AG10803 (cell line): ENCODE data around the gene IQGAP3.

Experiments
- DNase-seq: peaks from one replicate; pipeline ENCODE4 v3.0.0; 2010; ENCODE audit warnings: low read depth
- H3K4me3 ChIP-seq: 2 replicates; pipeline ENCODE4 v1.5.1; 2011; ENCODE audit warnings: mild to moderate bottlenecking, low read length, control low read depth
- TF ChIP-seq, protein P1 (sequence below): conservative IDR thresholded peaks from 2 replicates; pipeline ENCODE4 v1.5.1; 2011; ENCODE audit warnings: mild to moderate bottlenecking, low read length, control low read depth, inconsistent platforms

IQGAP3 gene

DNA sequence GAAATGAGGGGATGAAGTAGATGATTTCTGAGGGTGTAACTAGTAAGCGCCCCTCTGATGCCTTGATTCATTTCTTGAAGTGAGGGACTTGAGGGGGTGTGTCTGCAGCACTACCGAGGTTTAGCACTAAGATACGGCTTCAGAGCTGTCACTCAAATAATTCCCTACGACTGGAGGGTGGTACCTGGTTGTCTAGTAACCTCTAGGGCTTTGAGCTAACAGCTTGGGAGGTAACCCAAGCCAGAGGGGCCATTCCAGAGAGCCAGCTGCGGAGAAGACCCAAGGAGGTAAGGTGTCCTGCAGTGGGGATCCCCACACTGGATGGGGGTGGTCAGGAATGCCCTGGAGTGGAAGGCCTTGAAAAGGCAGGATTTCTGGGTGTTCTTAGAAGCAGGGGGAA, 7.1 kb upstream of the IQGAP3 start, which contains the start of gene TTC24:
TTC24 (plus strand) TSS at position 252 of the 400 bp plus-strand sequence. CDS start 1,642 bp downstream, outside the sequence.
- no peak within 1 kb of the TSS for H3K4me3 ChIP-seq
- TF ChIP-seq, protein P1, sequence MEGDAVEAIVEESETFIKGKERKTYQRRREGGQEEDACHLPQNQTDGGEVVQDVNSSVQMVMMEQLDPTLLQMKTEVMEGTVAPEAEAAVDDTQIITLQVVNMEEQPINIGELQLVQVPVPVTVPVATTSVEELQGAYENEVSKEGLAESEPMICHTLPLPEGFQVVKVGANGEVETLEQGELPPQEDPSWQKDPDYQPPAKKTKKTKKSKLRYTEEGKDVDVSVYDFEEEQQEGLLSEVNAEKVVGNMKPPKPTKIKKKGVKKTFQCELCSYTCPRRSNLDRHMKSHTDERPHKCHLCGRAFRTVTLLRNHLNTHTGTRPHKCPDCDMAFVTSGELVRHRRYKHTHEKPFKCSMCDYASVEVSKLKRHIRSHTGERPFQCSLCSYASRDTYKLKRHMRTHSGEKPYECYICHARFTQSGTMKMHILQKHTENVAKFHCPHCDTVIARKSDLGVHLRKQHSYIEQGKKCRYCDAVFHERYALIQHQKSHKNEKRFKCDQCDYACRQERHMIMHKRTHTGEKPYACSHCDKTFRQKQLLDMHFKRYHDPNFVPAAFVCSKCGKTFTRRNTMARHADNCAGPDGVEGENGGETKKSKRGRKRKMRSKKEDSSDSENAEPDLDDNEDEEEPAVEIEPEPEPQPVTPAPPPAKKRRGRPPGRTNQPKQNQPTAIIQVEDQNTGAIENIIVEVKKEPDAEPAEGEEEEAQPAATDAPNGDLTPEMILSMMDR = no peak
- no peak for DNase-seq

DNA sequence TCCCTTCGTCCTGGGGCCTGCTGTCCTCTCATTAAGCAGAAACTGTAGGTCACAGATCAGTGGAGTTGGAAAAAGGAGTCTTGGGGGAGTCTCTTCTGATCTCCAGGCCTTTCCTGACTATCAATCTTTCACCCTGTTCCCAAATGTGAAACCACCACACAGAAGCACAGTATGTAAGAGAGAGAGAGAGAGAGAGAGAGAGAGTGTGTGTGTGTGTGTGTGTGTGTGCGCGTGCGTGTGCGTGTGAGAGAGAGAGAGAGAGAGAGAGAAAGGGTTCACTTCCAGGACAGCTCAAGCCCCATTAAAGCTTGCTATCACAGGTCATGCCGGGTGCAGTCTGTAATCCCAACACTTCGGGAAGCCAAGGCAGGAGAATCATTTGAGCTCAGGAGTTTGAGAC, 5.7 kb upstream of the IQGAP3 start:
- DNase-seq = no peak
- TF ChIP-seq, protein P1 = no peak
- no peak overlapping the region for H3K4me3 ChIP-seq

DNA sequence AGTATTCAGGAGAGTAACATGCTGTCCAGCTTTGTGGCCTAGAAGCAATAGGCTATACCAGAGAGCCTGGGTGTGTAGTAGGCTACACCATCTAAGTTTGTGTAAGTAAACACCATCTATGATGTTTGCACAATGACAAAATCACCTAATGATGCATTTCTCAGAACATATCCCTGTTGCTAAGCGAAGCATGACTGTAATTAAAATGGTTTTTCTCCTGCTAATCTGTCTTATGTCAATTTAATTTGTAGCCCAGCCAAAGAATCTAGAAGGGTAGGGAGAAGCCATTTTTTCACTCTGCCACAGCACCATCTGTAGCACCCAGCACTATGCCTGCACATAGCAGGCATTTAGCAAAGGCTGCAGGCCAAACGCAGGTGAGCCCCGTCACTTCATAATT, 5.2 kb upstream of the IQGAP3 start:
- TF ChIP-seq, protein P1 = no peak
- no peak for DNase-seq

DNA sequence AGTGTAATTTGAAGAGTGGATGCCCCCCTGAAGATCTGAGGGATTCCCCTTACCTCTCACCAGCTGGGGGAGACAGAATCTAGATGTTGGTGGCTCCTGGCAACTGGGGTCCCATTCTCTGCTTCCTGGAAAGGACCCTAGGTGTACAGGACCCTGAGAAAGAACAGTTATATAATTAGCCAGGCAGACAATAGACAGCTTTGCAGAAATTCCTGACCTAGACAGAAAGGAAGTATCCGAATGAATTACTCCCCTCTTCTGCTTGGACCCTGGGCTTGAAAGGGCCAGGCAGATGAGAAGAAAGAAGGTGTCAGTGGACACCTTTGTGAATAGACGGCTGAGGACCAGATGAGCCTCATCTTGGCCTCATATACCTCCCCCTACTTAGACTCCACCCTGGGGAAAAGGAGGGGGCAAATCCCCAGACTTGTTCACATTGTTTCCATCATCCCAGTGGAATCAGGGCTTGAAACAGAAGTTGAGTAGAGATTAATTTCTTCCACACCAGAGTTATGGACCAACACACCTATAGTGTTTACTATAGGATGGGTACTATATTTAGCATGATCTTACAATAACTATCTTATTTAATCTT, 1.8 kb upstream of the IQGAP3 start:
- TF ChIP-seq, protein P1 = no peak
- DNase-seq = no peak
- H3K4me3 ChIP-seq = no peak overlapping the region

More for the DNA sequence above, 5.2 kb upstream of the IQGAP3 start:
- no peak overlapping the region for H3K4me3 ChIP-seq

DNA sequence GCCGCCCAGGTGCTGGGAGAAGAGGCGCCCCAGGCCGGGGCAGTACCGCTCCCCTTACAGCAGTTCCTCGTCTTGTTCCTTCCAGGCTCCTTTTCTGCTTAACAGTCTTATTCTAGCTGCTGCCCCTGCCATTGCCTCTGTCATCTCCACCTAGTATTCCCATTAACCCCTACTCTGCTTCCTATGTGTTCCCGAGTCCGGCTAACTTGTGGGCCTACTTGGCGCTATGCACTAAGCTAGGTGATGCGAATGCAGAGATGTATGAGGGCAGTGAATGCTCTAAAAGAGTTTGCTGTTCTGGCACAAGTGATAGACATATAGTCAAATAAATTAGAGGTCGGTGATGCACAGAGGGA, 276 bp upstream of the IQGAP3 start:
- TF ChIP-seq, protein P1 = no peak
- peak overlapping the region; percentile 75 for H3K4me3 ChIP-seq

DNA sequence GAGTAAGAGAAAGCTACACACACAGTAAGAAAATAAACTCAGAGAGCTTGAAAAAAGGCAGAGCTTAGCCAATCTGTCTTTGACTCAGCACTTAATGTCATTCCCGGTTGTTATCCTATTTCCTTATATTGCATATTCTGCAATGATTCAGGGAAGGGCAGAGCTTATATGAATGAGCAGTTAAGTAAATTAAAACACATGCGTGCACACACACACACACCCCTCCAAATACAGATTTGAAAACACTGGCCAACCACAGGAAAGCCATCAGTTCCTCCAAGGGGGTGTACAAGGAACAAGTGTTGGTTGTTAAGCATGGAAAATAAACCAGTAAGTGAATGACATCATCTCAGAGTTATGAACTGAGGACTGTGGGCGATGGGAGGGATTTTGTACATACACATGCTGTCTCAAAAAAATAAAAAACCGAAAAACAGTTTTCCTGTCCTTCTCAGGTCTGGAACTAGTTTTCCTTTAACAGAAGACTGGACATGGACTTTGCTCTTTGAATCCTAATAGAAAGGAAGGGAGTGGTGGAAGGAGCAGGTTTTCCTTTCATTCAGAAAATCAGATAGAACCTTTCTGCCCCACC, 1.0 kb downstream of the IQGAP3 start:
- TF ChIP-seq, protein P1 = no peak
- H3K4me3 ChIP-seq = peak overlapping the region; percentile 75
- peak; percentile 93 for DNase-seq

More for the DNA sequence above, 276 bp upstream of the IQGAP3 start:
- no peak for DNase-seq

DNA sequence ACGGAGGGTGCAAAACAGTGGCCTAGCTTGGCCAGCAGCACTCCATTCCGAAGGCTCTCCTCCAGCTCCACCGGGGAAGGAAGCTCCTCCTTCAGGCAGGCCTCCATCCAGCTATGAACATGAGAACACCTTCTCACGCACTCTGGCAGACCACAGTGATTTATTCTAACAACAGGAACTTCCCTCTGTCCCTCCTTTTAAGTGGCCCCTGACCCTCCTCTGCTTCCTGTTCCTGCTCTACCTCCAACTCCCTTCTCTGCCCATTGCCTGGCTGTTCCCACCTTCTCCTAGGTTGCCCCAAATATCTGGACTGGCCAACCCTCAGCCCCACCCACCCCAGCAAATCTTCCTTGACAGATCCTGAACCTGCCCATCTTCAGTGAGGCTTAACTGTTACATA, 5.9 kb downstream of the IQGAP3 start:
- TF ChIP-seq, protein P1 = no peak
- no peak overlapping the region for H3K4me3 ChIP-seq
- DNase-seq = no peak
